Activated naive CD4-positive, alpha-beta T cell treated with anti-CD3 and anti-CD28 coated beads, Interleukin-2, amount 10 ng/mL, durations not matched to agents 7 days and 5 days (primary cell): ENCODE results near the gene FBXL14.
A peak's percentile ranks its signal among the peaks of the same experiment; 100 is the strongest.

Experiments used
- CTCF ChIA-PET: fragments of 350-600 bp; sonication (Branson Sonifier 250); formaldehyde crosslinking; loops from one replicate; lab custom pipeline; 2021; ENCODE audit warnings: antibody characterized with exemption; lab: Charles Lee
- DNase-seq: peaks from one replicate; pipeline ENCODE4 v3.0.0-alpha.2; 2020
- H3K27ac Mint-ChIP-seq: one replicate; pipeline ENCODE4 v1.8.0; 2021; ENCODE audit warnings: mild to moderate bottlenecking, moderate library complexity, mixed read lengths
- H3K27me3 Mint-ChIP-seq: one replicate; pipeline ENCODE4 v1.8.0; 2021; ENCODE audit warnings: mild to moderate bottlenecking, mixed read lengths
- H3K36me3 Mint-ChIP-seq: one replicate; pipeline ENCODE4 v1.8.0; 2021; ENCODE audit warnings: mixed read lengths
- H3K4me1 Mint-ChIP-seq: one replicate; pipeline ENCODE4 v1.8.0; 2021; ENCODE audit warnings: mixed read lengths
- H3K4me3 Mint-ChIP-seq: one replicate; pipeline ENCODE4 v1.8.0; 2021; ENCODE audit warnings: mild to moderate bottlenecking, moderate library complexity, mixed read lengths
- H3K9me3 Mint-ChIP-seq: one replicate; pipeline ENCODE4 v1.8.0; 2021; ENCODE audit warnings: mixed read lengths

Gene FBXL14, protein sequence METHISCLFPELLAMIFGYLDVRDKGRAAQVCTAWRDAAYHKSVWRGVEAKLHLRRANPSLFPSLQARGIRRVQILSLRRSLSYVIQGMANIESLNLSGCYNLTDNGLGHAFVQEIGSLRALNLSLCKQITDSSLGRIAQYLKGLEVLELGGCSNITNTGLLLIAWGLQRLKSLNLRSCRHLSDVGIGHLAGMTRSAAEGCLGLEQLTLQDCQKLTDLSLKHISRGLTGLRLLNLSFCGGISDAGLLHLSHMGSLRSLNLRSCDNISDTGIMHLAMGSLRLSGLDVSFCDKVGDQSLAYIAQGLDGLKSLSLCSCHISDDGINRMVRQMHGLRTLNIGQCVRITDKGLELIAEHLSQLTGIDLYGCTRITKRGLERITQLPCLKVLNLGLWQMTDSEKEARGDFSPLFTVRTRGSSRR

DNA sequence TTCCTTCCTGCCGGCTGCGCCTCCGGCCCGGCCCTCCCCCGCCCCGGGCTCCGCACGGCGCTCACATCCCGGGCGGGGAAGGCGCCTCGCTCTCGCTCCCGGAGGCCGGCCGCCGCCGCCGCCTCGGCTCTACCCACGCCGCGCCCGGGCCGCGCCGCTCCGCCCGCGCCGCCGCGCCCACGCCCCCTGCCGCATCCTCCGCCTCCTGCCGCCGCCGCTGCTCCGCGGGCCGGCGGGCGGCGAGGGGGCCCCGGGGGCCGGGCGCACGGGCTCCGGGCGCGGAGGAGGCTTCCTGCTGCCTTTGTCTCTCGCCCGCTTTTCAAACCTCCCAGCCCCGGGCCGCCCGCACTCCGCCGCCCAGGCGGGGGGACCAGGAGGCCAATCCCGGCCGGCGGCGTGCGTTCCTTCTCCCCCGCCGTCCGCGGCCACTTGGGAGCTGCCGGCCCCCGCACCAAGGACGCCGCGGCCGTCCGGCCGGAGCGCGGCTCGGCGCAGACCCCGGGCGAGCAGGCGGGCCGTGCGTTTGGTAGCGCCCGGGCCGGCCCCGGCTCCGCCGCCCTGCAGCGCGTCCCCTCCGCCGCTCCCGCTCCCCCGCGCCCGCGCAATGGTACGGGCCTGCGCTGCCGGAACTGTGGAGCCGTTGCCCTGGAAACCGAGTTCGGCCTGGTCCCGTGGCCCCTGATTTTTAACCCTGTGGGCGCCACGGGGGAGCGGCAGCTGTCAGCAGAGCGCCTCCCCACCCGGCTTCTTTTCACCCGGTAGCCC is at the start of gene FBXL14:
TSS of gene FBXL14 (minus strand) at position 321 of the 765 bp plus-strand sequence. CDS start 515 bp downstream, outside the sequence.
- peaks cover 32% of the 10 kb centered on the region for H3K36me3 Mint-ChIP-seq
- CTCF ChIA-PET = interaction anchor here (1.0 to 4.6 kb wide), 5 partner anchors 7 to 645 kb away, joined by 3 to 27 read pairs (median 17); partner anchors contain the start of gene RAD52
- peak; percentile 94 for DNase-seq
- peak within 1 kb of the TSS; percentile 94 for H3K27ac Mint-ChIP-seq
- H3K27me3 Mint-ChIP-seq = no peaks in the 10 kb centered on the region
- H3K4me3 Mint-ChIP-seq = peak within 1 kb of the TSS; percentile 97
- H3K4me1 Mint-ChIP-seq = peaks cover 50% of the 10 kb centered on the region
- no peaks in the 10 kb centered on the region for H3K9me3 Mint-ChIP-seq

DNA sequence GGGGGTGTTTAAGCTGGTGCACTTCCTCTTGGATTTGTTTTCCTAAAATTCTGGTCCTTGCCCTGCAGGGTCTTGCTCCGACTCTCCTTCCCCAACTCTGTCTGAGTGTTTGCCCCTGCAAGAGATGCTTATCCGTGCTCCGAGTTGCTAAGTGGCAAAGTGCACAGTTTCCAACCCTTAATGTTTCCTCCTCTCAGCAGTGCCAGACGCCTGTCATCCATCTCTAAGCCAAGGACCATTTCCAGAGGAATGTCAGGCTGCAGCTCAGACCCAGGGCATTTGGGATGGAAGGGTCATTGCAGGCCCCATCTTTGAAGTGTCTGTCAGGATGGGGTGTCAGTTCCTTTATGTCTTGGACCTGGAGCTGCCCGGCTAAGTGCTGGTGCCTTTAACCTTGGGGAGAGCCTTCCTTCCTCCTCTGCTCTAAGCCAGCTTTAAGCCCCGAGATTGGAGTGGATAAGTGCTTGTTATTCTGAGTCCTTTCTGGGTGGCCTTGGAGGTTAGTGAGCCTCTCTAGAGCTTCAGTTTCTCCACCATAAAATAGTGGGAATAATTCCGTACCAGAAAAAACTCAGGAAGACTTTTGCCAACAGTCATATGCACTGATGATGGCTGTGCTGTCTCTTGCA is 49.6 kb upstream of the FBXL14 start:
- CTCF ChIA-PET = interaction anchor here (0.6 to 3.4 kb wide), 7 partner anchors 8 to 296 kb away, joined by 3 to 15 read pairs (median 4); no protein-coding TSS in a partner anchor
- H3K27me3 Mint-ChIP-seq = peaks cover 47% of the 10 kb centered on the region
- H3K36me3 Mint-ChIP-seq = no peaks in the 10 kb centered on the region
- H3K4me3 Mint-ChIP-seq = no peak overlapping the region
- H3K9me3 Mint-ChIP-seq = no peaks in the 10 kb centered on the region
- H3K27ac Mint-ChIP-seq = no peak overlapping the region
- no peak for DNase-seq
- H3K4me1 Mint-ChIP-seq = peaks cover 9% of the 10 kb centered on the region

DNA sequence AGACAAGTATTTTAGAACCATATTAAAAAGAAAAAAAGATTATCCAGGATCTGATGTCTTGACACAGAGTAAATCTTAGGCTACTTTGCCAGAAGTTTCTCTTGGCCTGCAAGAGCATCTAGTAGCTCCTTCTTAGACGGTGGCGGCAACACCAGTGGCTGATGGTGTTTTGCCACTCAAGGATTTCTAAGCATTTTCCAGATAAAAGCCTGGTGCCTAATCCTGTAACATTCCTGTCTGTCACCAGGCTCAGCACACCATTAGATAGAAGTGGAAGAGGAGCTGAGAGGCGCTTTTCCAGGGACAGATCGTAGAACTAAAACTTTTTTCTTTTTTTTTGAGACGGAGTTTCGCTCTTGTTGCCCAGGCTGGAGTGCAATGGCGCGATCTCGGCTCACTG is 48.7 kb upstream of the FBXL14 start:
- H3K27ac Mint-ChIP-seq = no peak overlapping the region
- CTCF ChIA-PET = interaction anchor here (1.4 to 3.4 kb wide), 3 partner anchors 7 to 297 kb away, joined by 4 to 15 read pairs (median 4); no protein-coding TSS in a partner anchor
- peaks cover 42% of the 10 kb centered on the region for H3K27me3 Mint-ChIP-seq
- no peaks in the 10 kb centered on the region for H3K36me3 Mint-ChIP-seq
- no peak for DNase-seq
- H3K4me1 Mint-ChIP-seq = peaks cover 9% of the 10 kb centered on the region
- H3K9me3 Mint-ChIP-seq = no peaks in the 10 kb centered on the region
- no peak overlapping the region for H3K4me3 Mint-ChIP-seq

DNA sequence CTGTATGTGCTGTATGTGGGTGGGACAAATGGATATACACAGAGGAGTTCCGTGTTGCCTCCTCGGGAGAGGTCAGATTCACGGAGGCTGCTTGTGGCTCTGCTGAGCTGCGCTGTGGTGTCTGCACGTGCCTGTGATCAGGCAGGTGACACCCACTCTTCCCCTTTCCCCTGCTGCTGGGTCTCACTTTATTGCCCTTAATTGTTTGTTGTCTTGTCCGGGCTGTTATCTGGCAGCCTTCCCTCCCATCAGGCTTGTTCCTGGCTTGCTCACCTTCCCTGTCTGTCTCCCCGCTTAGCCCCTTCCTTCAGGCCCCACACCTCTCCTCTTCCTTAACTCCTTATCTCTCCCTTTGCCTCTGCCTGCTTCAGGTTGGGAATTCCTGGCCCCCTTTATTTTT is 48.1 kb upstream of the FBXL14 start:
- CTCF ChIA-PET = interaction anchor here (1.4 kb wide), 2 partner anchors 149 to 298 kb away, joined by 4 read pairs; no protein-coding TSS in a partner anchor
- Mint-ChIP-seq H3K27ac (no peak overlapping the region), H3K4me3 (no peak overlapping the region), H3K9me3 (no peaks in the 10 kb centered on the region), H3K36me3 (no peaks in the 10 kb centered on the region), H3K27me3 (peaks cover 40% of the 10 kb centered on the region), H3K4me1 (peaks cover 9% of the 10 kb centered on the region)
- DNase-seq = no peak

DNA sequence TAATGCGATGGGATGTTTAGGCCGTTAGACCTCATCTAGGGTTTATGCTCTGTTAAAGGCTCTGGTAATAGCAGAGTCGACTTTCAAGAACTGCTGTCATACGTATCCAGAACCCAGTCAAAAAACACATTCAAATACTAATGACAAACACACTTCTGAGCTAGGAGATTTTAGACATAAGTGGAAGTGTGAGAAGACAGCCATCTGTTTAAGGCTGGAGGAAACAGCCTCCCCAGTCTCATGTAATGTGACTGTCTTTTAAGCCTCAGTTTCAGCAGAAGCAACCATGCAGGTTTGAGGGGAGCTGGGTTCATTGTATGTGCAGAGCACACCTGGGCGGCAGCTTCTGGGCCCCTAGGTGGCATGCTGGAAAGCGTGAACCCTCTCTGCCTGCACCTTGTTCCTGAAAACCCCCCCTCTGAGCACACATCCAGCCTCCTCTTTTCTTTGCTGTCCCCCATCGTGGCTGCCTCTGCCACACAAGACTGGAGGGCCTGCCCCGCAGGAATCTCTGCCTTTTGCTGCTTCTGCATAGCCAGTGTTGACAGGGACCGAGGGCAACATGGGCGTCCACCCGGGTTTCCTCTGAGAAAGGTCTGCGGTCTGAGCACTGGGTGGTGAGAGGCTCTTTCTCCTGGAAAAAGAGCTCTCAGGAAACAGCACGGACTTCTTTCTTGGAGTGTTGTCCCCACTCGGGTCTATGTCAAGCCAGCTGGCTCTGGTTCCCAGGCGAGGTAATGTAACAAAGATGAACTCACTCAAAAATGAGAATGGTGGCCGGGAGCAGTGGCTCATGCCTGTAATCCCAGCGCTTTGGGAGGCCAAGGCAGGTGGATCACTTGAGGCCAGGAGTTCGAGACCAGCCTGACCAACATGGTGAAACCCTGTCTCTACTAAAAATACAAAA is 46.2 kb upstream of the FBXL14 start:
- H3K4me1 Mint-ChIP-seq = peaks cover 8% of the 10 kb centered on the region
- CTCF ChIA-PET = interaction anchor here (0.9 kb wide), 1 partner anchor 151 kb away, joined by 3 read pairs; no protein-coding TSS in a partner anchor
- no peak for DNase-seq
- H3K27ac Mint-ChIP-seq = no peak overlapping the region
- no peaks in the 10 kb centered on the region for H3K9me3 Mint-ChIP-seq
- H3K4me3 Mint-ChIP-seq = no peak overlapping the region
- H3K27me3 Mint-ChIP-seq = peaks cover 39% of the 10 kb centered on the region
- no peaks in the 10 kb centered on the region for H3K36me3 Mint-ChIP-seq

DNA sequence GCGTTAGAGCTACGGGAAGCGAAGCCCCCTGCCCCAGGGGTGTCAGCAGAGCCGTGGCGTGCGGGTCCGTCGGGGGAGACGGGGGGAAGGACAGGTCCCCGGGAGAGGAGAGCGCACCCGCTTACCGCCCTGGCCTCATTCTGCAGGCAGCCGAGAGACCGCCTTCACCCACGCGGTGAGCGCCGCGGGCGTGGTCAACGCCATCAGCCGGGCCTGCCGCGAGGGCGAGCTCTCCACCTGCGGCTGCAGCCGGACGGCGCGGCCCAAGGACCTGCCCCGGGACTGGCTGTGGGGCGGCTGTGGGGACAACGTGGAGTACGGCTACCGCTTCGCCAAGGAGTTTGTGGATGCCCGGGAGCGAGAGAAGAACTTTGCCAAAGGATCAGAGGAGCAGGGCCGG is 45.2 kb upstream of the FBXL14 start:
- CTCF ChIA-PET = no interaction called here

DNA sequence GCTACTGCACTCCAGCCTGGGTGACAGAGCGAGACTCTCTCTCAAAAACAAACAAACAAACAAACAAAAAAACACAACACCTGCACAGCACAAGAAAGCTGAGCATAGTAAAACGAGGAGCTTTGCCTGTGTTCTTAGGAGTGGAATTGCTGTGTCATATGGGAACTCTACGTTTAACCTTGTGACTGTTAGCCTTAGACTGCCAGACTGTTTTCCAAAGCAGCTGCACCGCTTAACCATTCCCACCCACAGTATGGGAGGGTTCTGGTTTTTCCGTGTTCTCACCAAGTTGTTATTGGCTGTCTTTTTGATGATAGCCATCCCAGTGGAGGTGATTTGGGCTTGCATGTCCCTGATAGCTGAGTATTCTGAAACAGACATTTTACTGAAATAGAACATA is 43.8 kb upstream of the FBXL14 start:
- CTCF ChIA-PET = interaction anchor here (0.6 to 1.5 kb wide), 3 partner anchors 15 to 409 kb away, joined by 3 to 9 read pairs (median 4); no protein-coding TSS in a partner anchor
- DNase-seq = no peak
- no peaks in the 10 kb centered on the region for H3K9me3 Mint-ChIP-seq
- H3K27ac Mint-ChIP-seq = no peak overlapping the region
- no peak overlapping the region for H3K4me3 Mint-ChIP-seq
- H3K4me1 Mint-ChIP-seq = peaks cover 2% of the 10 kb centered on the region
- no peaks in the 10 kb centered on the region for H3K36me3 Mint-ChIP-seq
- H3K27me3 Mint-ChIP-seq = peaks cover 59% of the 10 kb centered on the region

More for the DNA sequence above, 45.2 kb upstream of the FBXL14 start:
- H3K4me3 Mint-ChIP-seq = no peak overlapping the region
- no peaks in the 10 kb centered on the region for H3K36me3 Mint-ChIP-seq
- no peak for DNase-seq
- peaks cover 50% of the 10 kb centered on the region for H3K27me3 Mint-ChIP-seq
- no peaks in the 10 kb centered on the region for H3K9me3 Mint-ChIP-seq
- no peak overlapping the region for H3K27ac Mint-ChIP-seq
- H3K4me1 Mint-ChIP-seq = peaks cover 2% of the 10 kb centered on the region

DNA sequence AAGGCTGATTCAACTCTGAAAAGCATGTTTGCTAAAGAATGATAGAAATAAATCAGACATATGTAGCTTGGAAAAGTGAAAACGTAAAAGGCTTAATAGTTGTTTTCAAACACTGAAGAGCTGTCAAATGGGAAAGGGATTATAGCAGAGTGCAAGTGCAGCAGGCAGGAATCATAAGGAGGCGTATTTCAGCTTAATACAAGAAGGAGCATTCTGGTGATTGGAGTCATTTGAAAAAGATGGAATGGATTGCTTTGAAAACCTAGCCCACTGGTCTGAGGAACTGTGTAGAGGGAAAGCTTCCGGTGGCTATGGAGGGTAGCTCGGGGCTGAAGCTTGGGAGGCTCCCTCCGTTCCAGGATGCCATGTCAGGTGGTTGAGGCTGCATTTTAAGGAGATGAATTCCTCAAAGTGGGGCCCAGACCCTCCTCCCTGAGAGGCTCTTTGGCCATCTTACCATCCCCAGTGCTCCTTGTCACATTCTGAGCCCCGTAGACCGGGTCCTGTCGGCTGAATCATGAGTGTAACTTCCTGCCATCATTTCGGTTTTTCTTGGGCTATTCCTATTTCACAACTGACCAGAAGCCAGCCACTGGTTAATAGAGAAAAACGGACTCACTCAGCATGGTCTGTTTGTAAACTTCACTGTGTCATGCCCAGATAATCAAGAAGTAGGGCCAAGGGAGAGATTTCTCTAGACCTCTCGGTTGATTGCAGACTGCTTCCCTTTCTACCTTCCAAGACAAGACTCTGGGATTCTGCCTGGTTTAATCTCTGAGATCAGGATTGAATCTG is 41.1 kb upstream of the FBXL14 start:
- Mint-ChIP-seq H3K9me3 (no peaks in the 10 kb centered on the region), H3K4me3 (no peak overlapping the region), H3K4me1 (peaks cover 10% of the 10 kb centered on the region), H3K27ac (no peak overlapping the region), H3K36me3 (no peaks in the 10 kb centered on the region), H3K27me3 (peaks cover 67% of the 10 kb centered on the region)
- CTCF ChIA-PET = interaction anchor here (0.6 to 4.7 kb wide), 14 partner anchors 9 to 1080 kb away, joined by 3 to 40 read pairs (median 4); partner anchors contain the start of gene CACNA2D4
- DNase-seq = no peak

DNA sequence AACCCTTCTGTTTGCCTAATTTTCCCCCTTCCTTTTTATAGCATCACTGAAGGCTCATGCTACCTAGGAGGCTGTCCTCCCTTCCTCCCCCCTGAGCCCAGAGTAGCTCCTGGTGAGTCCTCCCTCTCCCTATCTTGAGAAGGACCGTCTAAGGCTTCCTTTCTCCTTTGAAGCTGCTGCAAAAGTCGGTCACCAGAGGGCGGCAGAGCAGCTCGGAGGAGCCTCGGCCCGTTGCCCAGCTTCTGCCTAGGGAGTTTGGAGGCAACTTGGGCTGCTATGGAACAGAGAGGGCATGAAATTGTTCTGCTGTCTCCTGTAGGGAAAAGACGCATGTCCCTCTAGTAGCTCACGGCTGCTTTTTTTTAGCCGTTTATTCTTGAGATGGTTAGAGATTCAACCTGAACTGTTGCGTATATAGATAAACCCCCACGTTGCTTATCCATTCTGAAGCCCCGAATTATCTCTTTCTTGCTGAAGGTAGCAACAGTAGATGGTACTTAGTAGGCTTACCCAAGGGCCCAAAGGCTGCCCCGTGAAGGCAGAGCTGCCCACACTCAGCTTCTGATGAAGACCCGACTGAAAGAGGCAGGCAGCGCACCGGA is 40.3 kb upstream of the FBXL14 start:
- Mint-ChIP-seq H3K4me3 (no peak overlapping the region), H3K9me3 (no peaks in the 10 kb centered on the region), H3K4me1 (peaks cover 14% of the 10 kb centered on the region), H3K27me3 (peaks cover 75% of the 10 kb centered on the region), H3K27ac (no peak overlapping the region), H3K36me3 (no peaks in the 10 kb centered on the region)
- CTCF ChIA-PET = interaction anchor here (0.6 to 4.7 kb wide), 20 partner anchors 10 to 517 kb away, joined by 3 to 40 read pairs (median 4); partner anchors contain the start of gene CACNA2D4
- peak; percentile 75 for DNase-seq

DNA sequence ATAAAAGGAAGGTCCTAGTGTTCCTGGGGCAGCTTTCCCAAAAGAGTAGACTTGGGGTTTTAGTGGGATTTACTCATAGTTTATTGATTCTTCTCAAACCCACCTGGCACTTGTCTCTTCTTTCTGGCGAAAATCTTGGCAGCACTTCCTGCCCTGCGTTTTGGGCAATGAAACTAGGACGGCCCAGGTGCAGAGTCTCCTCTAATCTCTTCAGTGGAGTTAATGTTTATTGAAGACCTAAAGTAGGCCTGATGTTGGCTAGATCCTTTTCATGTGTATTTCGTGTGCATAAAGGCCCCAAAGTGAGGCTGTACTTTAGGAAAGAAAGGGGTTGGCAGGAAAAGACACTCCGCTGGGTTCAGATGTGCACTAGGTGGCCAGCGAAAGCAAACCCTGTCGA is 39.8 kb upstream of the FBXL14 start:
- Mint-ChIP-seq H3K36me3 (no peaks in the 10 kb centered on the region), H3K4me1 (peaks cover 17% of the 10 kb centered on the region), H3K27me3 (peaks cover 81% of the 10 kb centered on the region), H3K27ac (no peak overlapping the region), H3K9me3 (no peaks in the 10 kb centered on the region), H3K4me3 (no peak overlapping the region)
- no peak for DNase-seq
- CTCF ChIA-PET = interaction anchor here (0.6 to 4.7 kb wide), 19 partner anchors 9 to 516 kb away, joined by 3 to 40 read pairs (median 4); partner anchors contain the start of gene CACNA2D4

DNA sequence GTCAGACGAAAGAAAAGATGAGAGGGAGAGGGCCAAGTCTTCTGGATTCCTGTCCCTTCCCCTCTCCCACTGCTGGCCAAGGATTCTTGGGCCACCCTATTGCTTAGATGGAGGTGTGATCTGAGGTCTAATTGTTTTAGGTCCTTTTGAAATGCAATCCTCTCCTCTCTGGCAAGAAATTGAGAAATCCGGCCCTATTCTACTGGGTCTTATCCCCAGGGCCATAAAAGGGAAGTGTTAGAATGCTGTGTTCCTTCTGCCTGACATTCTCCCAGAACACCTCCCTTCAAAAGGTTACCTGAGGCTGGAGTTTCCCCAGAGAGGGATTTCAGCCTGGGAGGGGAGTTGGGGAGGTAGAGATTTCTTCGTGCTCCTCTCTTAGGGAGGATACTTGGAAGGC is 39.1 kb upstream of the FBXL14 start:
- Mint-ChIP-seq H3K9me3 (no peaks in the 10 kb centered on the region), H3K27me3 (peaks cover 88% of the 10 kb centered on the region), H3K4me1 (peaks cover 21% of the 10 kb centered on the region), H3K27ac (no peak overlapping the region), H3K4me3 (no peak overlapping the region), H3K36me3 (no peaks in the 10 kb centered on the region)
- no peak for DNase-seq
- CTCF ChIA-PET = interaction anchor here (0.6 to 4.7 kb wide), 5 partner anchors 18 to 516 kb away, joined by 3 to 40 read pairs (median 27); no protein-coding TSS in a partner anchor

DNA sequence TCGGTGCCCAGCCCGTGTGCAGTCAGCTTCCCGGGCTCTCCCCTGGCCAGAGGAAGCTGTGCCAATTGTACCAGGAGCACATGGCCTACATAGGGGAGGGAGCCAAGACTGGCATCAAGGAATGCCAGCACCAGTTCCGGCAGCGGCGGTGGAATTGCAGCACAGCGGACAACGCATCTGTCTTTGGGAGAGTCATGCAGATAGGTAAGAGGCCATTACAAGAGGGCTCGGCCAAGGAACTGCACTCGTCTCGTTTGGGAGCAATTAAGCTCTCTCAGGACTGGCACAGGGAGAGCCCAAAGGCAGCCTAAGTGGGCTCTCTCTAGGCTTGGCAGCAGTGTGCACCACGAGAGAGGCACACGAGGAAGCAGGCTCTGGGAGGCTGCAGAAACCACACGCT is 38.3 kb upstream of the FBXL14 start:
- peaks cover 21% of the 10 kb centered on the region for H3K4me1 Mint-ChIP-seq
- H3K27ac Mint-ChIP-seq = no peak overlapping the region
- peaks cover 90% of the 10 kb centered on the region for H3K27me3 Mint-ChIP-seq
- no peaks in the 10 kb centered on the region for H3K36me3 Mint-ChIP-seq
- CTCF ChIA-PET = interaction anchor here (3.1 to 4.7 kb wide), 2 partner anchors 158 to 307 kb away, joined by 27 to 40 read pairs; no protein-coding TSS in a partner anchor
- no peak overlapping the region for H3K4me3 Mint-ChIP-seq
- DNase-seq = no peak
- no peaks in the 10 kb centered on the region for H3K9me3 Mint-ChIP-seq
